LNCaP clone FGC (cell line): ENCODE results near the gene WWP2.
"Not testable (repeated sequence)": the region's sequence is repeated elsewhere in the genome, so short reads cannot be mapped to it uniquely, and the experiment has no call there.

Experiments used
- DNase-seq: peaks from one replicate; pipeline ENCODE4 v3.0.0-alpha.2; 2011; ENCODE audit warnings: low read depth
- H3K4me3 ChIP-seq: 2 replicates; pipeline ENCODE4 v1.5.1; 2011; ENCODE audit warnings: mild to moderate bottlenecking, low read depth, low read length, control low read depth
- CTCF ChIP-seq: IDR thresholded peaks from 2 replicates; pipeline ENCODE4 v1.5.1; 2012; ENCODE audit warnings: mild to moderate bottlenecking; ENCODE audit not compliant: control insufficient read depth, insufficient read depth; ENCODE audit errors: extremely low read depth

Gene WWP2

GRCh38 chr16:69779724-69780123 is 17.6 kb downstream of the WWP2 start:
- 0 out of 2 replicates have a peak overlapping the region, but pooled peaks have one; percentile 8 for H3K4me3 ChIP-seq
- TF ChIP-seq CTCF: no peak
- DNase-seq: no peak

- DNase-seq: no peak
- no peak for TF ChIP-seq CTCF
- H3K4me3 ChIP-seq: no peak overlapping the region
Observed at GRCh38 chr16:69781118-69781517, 19.0 kb downstream of the WWP2 start.

GRCh38 chr16:69784586-69784985 is 22.5 kb downstream of the WWP2 start:
- no peak for DNase-seq
- no peak overlapping the region for H3K4me3 ChIP-seq
- no peak for TF ChIP-seq CTCF

- no peak overlapping the region for H3K4me3 ChIP-seq
- no peak for DNase-seq
- TF ChIP-seq CTCF: no peak
Observed at GRCh38 chr16:69787883-69788282, 25.8 kb downstream of the WWP2 start.

GRCh38 chr16:69791391-69791847 is 29.3 kb downstream of the WWP2 start:
- DNase-seq, H3K4me3 ChIP-seq: not testable (repeated sequence)

- H3K4me3 ChIP-seq: no peak overlapping the region
- TF ChIP-seq CTCF: no peak
- no peak for DNase-seq
Observed at GRCh38 chr16:69793526-69793925, 31.4 kb downstream of the WWP2 start.

GRCh38 chr16:69794486-69794885 is 32.4 kb downstream of the WWP2 start:
- DNase-seq: no peak
- no peak for TF ChIP-seq CTCF
- H3K4me3 ChIP-seq: no peak overlapping the region
